Osteoblast (primary cell): Measurements from ENCODE around the gene GDPD4. TPM values are rescaled to one million over a fixed set of nuclear protein-coding genes. Genes with fewer than 3 reads are reported as not detected.

Source experiments
- DNase-seq: peaks from one replicate; pipeline ENCODE4 v3.0.0; 2011; ENCODE audit warnings: low spot score, mixed read lengths; ENCODE audit not compliant: insufficient read length; ENCODE audit errors: missing footprints
- H2AFZ ChIP-seq: 2 replicates; pipeline ENCODE4 v1.6.0; 2011; ENCODE audit warnings: mild to moderate bottlenecking, low read length
- H3K27ac ChIP-seq: 2 replicates; pipeline ENCODE4 v1.5.1; 2011; ENCODE audit warnings: mild to moderate bottlenecking, low read depth, low read length, moderate library complexity
- H3K27me3 ChIP-seq: 2 replicates; pipeline ENCODE4 v1.6.0; 2012; ENCODE audit warnings: mild to moderate bottlenecking, control low read depth, inconsistent platforms, low read length, moderate library complexity; ENCODE audit not compliant: insufficient read depth
- H3K36me3 ChIP-seq: 2 replicates; pipeline ENCODE4 v1.5.1; 2011; ENCODE audit warnings: mild to moderate bottlenecking, low read length, control low read depth, moderate library complexity; ENCODE audit not compliant: insufficient read depth
- H3K4me1 ChIP-seq: 2 replicates; pipeline ENCODE4 v1.5.1; 2011; ENCODE audit warnings: mild to moderate bottlenecking, low read length, control low read depth, moderate library complexity; ENCODE audit not compliant: insufficient read depth
- H3K4me2 ChIP-seq: 2 replicates; pipeline ENCODE4 v1.6.0; 2011; ENCODE audit warnings: mild to moderate bottlenecking, low read length; ENCODE audit not compliant: insufficient read depth
- H3K4me3 ChIP-seq: fragments of 200-600 bp; sonication (generic); 3 replicates; pipeline ENCODE4 v1.5.1; 2012; ENCODE audit warnings: mild to moderate bottlenecking, low read length, inconsistent platforms; ENCODE audit not compliant: insufficient read depth
- H3K79me2 ChIP-seq: 2 replicates; pipeline ENCODE4 v1.6.0; 2012; ENCODE audit warnings: mild to moderate bottlenecking, low read length, control low read depth, inconsistent platforms; ENCODE audit not compliant: insufficient read depth
- H3K9me3 ChIP-seq: 2 replicates; pipeline ENCODE4 v1.5.1; 2011; ENCODE audit warnings: low read depth, low read length, control low read depth
- H4K20me1 ChIP-seq: 2 replicates; pipeline ENCODE4 v1.6.0; 2012; ENCODE audit warnings: mild to moderate bottlenecking, low read length, control low read depth; ENCODE audit not compliant: insufficient read depth
- CTCF ChIP-seq: IDR thresholded peaks from 2 replicates; pipeline ENCODE4 v1.5.1; 2011; ENCODE audit warnings: mild to moderate bottlenecking, low read depth, low read length, moderate library complexity; ENCODE audit errors: extremely low read depth
- total RNA-seq: library from RNA; depleted of rRNA; stranded (reverse); fragments of >200 nt; gene quantifications from 2 replicates; pipeline ENCODE4 v1.2.3, GENCODE V29; 2012

Gene GDPD4
- total RNA-seq, 1 donor = not detected

- no peak for TF ChIP-seq CTCF
- H4K20me1 ChIP-seq = no peaks in the 10 kb centered on the region
- DNase-seq = no peak
- no peaks in the 10 kb centered on the region for H3K9me3 ChIP-seq
- no peaks in the 10 kb centered on the region for H3K27me3 ChIP-seq
- peaks cover 4% of the 10 kb centered on the region for H3K4me1 ChIP-seq
- H3K79me2 ChIP-seq = no peaks in the 10 kb centered on the region
- H3K36me3 ChIP-seq = no peaks in the 10 kb centered on the region
- no peak overlapping the region for H3K4me3 ChIP-seq
- no peak overlapping the region for H3K4me2 ChIP-seq
- no peak overlapping the region for H2AFZ ChIP-seq
- no peak overlapping the region for H3K27ac ChIP-seq
These were observed 47.8 kb downstream of the GDPD4 start for GRCh38 chr11:77253690-77254089.

GRCh38 chr11:77252555-77253270 is 48.8 kb downstream of the GDPD4 start:
- Histone ChIP-seq H3K27me3 (no peaks in the 10 kb centered on the region), H3K27ac (no peak overlapping the region), H3K9me3 (no peaks in the 10 kb centered on the region), H4K20me1 (no peaks in the 10 kb centered on the region), H3K4me3 (no peak overlapping the region), H3K4me2 (no peak overlapping the region), H3K79me2 (no peaks in the 10 kb centered on the region), H3K36me3 (no peaks in the 10 kb centered on the region), H3K4me1 (peaks cover 4% of the 10 kb centered on the region), H2AFZ (no peak overlapping the region)
- TF ChIP-seq CTCF = no peak
- DNase-seq = no peak

- peak overlapping the region; percentile 25 for H3K4me2 ChIP-seq
- H4K20me1 ChIP-seq = no peaks in the 10 kb centered on the region
- H3K9me3 ChIP-seq = no peaks in the 10 kb centered on the region
- H3K27ac ChIP-seq = no peak overlapping the region
- no peaks in the 10 kb centered on the region for H3K36me3 ChIP-seq
- peaks cover 4% of the 10 kb centered on the region for H3K4me1 ChIP-seq
- H3K27me3 ChIP-seq = no peaks in the 10 kb centered on the region
- H2AFZ ChIP-seq = no peak overlapping the region
- no peak for DNase-seq
- no peak overlapping the region for H3K4me3 ChIP-seq
- no peak for TF ChIP-seq CTCF
- no peaks in the 10 kb centered on the region for H3K79me2 ChIP-seq
These were observed 50.4 kb downstream of the GDPD4 start for GRCh38 chr11:77250881-77251640.

- no peaks in the 10 kb centered on the region for H4K20me1 ChIP-seq
- H3K9me3 ChIP-seq = no peaks in the 10 kb centered on the region
- H3K4me2 ChIP-seq = peak overlapping the region; percentile 1
- TF ChIP-seq CTCF = no peak
- no peak overlapping the region for H3K27ac ChIP-seq
- H3K79me2 ChIP-seq = no peaks in the 10 kb centered on the region
- DNase-seq = no peak
- H3K36me3 ChIP-seq = no peaks in the 10 kb centered on the region
- H3K27me3 ChIP-seq = no peaks in the 10 kb centered on the region
- H3K4me1 ChIP-seq = peaks cover 13% of the 10 kb centered on the region
- peak overlapping the region; percentile 4 for H2AFZ ChIP-seq
- H3K4me3 ChIP-seq = no peak overlapping the region
These were observed 52.1 kb downstream of the GDPD4 start for GRCh38 chr11:77249427-77249826.
